GM18498 (cell line): ENCODE data around the gene NUCKS1.
A peak's percentile ranks its signal among the peaks of the same experiment; 100 is the strongest.

Experiments
- ATAC-seq: cut with Tn5 transposase; IDR thresholded peaks from one replicate; pipeline ENCODE4 v1.9.1; 2021; ENCODE audit warnings: mild to moderate bottlenecking, moderate library complexity; ENCODE audit not compliant: unreplicated experiment

NUCKS1 gene

DNA sequence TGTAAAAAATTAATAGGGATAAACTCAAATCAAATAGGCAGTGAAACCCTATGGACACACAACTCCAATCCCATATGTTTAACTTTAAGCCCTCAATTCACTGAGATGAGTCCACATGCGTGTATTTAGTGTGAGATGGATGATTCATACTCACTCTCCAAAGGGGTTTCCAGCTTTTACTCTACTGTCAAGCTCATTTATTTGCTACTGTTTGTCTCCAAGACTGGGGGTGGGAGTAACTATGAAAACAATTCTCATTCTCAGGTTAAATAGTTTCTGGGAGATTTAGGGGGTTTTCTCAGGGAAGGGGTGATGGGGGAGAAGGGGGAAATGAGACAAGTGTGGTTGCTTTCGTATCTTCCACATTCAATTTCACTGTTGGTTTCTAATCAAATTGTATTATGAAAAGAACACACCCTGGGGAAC is 22.6 kb upstream of the NUCKS1 start:
- ATAC-seq, result no peak

DNA sequence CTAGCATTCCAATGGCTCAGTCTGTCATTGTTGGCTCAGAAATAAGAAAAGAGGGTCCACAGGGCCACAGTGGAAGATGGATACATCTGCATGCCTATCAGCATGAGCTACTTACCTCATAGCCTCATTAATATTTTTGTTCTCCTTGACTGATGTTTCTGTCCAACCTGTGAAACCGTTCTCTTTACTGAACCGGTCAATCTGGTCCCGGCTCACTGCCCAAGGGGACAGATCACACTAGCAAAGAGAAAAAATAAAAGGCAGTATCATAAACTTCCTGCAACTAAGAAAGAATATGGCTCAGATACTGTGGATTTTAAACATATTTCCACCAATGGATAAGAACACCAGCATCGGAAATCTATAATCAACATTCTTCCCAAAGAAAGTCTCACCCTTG is 20.6 kb upstream of the NUCKS1 start:
- ATAC-seq, result no peak

DNA sequence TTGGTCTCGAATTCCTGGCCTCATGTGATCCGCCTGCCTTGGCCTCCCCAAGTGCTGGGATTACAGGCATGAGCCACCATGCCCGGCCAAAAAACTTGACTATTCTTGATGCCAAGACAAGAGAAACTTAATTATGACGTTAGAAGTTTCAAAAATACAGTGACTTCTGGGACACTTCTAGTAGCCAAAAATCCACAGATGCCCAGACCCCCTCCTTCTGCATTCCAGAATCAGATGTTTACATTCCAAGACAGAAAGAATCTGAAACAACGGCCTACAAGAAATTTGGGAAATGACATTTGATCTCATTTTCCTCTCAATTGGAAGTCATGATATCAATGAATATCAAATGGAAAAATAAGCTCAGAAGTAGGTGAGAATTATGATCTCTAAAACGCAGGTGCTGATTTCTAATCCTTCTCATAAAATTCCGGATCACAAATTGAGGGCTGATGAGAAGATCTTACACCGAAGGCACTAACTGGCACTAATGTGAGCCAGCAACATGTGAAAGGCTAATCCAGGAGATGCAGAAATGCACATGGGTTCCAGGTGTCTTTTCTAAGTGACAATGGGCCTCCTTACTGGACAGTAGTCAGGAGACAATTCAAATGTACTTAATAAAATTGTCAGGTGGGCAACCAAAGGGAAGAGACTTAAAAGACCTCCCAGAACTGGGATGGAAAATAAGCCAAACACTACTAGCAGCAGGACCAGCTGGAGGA is 19.8 kb upstream of the NUCKS1 start:
- ATAC-seq, result no peak

DNA sequence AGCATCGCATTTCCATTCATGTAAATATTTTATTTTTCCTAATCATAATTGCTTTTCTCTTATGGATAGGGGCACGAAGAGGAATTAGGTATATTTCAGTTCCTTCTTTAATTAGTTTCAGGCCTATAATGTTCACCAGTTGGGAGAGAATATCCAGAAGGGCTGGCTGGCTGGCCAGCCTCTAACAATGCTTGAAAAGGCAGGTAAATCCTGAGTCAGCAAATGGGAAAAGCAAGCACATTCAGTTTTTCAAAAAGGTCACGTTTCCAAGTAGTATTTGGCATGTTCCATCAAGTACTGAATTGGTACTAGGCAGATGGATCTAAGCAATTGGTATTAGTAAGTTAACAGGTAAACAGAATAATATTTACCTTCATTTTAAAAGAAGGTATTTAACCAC is 17.3 kb upstream of the NUCKS1 start:
- no peak for ATAC-seq

DNA sequence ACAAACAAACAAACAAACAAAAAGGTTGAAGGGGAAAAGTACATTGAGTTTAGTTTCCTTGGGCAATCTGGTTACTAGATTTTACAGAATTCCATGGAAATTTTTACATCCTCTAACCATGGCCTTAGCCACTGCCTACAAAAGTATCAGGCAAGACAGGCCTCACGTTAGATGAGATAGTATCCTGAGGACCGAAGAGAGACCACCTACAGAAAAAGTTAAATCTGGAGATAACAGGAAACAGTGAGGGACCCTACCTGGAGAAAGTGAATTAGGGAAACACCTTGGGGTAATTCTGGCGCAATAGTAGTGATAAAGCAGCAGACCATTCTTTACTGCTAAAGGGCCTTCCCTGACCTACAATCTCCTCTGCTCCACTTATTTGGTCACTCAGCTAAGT is 16.6 kb upstream of the NUCKS1 start:
- no peak for ATAC-seq

DNA sequence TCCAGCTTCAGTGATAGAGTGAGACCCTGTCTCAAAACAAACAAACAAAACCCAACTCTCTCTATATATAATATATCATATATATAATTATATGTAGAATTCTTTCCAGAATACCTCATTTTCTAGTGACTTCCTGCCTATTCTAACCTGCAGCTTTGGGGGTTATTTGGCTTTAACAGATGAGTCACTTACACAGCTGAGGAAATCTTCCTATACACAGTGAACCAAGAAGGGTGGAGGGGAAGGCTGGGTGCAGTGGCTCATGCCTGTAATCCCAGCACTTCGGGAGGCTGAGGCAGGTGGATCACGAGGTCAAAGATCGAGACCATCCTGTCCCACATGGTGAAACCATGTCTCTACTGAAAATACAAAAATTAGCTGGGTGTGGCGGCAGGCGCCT is 16.1 kb upstream of the NUCKS1 start:
- ATAC-seq, result no peak

DNA sequence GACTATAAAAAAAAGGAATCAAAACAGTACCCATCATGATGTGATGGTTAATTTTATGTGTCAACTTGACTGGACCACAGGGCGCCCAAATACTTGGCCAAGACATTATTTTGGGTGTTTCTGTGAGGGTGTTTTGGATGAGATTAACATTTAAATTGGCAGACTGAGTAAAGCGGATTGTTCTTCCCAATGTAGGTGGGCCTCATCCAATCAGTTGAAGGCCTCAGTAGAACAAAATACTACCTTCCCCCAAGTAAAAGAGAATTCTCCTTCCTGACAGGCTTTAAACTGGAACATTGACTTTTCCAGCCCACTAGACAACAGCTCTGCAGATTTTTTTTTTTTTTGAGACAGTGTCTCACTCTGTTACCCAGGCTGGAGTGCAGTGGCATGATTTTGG is 14.6 kb upstream of the NUCKS1 start:
- ATAC-seq, result no peak

DNA sequence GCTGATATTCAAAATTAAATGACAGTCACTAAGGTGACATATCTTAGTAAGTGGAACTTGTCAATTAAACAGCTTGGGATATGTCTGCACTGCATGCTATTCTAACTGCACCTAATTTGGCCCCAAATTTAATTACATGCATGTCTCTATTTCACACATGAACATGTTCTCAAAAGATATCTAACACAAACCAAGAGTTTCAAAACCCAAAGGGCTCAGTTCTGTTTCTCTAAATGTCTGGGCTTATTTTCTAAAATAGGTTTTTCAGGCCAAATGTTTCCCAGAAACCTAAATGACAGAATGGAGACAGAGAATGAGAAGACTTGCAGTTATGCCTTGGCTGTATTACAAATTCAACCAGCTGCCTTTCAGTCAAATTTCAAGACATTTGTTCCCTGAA is 14.0 kb upstream of the NUCKS1 start:
- ATAC-seq, result no peak

DNA sequence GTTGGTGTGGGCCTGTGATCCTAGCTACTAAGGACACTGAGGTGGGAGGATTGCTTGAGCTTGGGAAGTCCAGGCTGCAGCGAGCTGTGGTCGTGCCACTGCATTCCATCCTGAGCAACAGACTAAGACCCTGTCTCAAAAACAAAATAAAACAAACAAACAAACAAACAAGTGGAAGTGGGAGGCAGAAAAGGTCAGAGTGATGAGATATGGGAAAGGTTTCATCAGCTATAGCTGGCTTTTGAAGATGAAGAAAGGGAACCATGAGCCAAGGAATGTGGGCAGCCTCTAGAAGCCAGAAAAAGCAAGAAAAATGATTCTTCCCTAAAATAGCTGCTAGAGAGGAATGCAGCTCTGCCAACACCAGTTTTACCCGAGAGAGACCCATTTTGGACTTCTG is 10.6 kb upstream of the NUCKS1 start:
- ATAC-seq, result no peak

DNA sequence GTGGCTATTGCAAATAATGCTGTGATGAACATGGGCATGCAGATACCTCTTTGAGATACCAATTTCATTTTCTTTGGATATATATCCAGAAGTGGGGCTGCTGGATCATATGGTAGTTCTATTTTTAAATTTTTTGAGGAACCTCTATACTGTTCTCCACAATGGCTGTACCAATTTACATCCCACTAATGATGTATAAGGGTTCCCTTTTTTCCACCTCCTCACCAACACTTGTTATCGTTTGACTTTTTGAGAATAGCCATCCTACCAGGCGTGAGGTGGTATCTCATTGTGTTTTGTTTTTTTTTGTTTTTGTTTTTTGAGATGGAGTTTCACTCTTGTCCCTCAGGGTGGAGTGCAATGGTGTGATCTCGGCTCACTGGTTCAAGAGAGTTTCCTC is 6.6 kb upstream of the NUCKS1 start:
- ATAC-seq, result no peak

DNA sequence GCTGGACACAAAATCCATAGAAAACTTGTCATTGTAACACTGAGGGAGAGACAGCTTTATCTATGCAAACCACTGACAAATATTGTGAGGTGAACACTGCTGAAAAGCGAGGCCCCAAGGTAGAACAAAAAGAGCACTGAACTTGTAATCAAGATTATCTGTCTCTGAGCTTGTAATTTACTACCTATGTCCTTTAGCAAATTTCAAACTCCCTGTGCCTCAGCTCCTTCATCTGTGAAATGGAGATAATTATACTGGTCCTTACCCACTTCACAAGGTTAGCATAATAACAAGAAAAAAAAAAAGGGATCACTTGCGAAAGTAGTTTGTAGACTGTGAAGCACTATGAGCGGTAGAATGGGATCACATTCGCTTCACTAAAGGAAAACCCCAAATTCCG is 4.9 kb upstream of the NUCKS1 start:
- no peak for ATAC-seq

DNA sequence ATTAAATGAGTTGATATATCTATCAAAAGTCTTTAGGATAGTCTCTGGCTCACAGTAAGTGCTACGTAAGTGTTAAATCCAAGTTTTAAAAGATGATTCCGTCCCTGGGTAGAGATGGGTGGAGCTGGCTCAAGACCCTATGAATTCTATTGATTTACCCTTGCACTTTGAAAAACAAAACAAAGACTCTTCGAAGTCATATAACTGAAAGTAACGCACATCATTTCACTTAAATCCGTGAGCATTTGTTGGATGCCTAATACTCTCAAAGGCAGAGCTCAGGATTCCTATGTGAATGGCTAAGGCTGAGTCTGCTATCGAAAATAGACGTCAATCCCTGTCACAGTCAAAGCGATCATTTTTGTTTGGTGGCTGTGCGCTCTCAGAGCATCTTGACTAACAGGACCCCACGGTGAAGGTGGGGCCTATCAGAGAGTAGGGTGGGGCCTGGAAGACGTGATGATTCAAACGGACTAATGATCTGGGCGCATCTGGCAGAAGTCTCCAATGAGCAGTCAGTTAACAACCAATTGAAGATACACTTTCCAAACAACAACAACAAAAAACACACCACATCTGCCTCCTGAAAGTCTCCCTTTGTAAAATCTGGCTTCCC is 1.2 kb upstream of the NUCKS1 start:
- ATAC-seq, result no peak

DNA sequence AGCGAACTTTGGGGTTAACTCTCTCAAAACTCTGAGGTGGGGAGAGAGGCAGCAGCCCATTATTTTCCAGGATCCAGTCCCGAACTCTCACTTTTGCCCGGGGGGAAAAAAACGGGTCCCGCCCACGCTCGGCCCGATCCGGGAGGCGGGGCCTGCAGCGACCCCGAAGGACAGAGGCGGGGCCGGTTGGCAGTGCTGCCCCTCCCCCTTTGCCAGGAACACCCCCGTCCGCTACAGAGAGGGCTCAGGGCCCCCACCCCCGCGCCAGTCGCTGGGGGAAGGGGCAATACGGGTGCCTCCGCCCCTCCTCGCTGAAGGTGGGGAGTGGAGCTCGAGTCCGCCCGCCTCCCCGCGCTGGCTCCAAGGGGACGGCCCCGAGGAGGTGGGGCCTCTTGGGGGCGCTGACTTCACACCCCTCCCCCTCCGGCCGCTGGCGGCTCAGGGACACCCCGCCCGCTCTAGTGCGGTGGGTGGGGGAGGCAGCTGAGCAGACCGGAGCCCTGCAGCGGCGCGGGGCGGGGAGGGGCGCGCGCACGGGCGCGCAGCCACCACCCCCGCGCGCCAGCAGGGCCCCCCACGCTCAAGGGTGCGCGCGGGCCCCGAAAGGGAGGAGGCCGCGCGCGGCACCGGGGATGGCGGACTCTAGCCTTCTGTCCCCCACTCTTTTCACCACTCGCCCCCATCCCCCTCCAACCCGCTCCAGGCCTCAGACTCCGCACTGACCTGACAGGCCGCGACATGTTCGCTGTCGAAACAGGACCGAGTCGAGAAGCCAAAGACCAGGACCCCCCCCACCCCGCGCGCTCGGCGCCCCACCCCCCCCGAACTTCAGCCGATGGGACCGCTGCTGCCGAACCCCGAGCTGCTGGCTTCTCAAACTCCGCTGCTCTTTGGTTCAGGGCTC is 496 bp downstream of the NUCKS1 start:
- ATAC-seq, result peak; percentile 81

DNA sequence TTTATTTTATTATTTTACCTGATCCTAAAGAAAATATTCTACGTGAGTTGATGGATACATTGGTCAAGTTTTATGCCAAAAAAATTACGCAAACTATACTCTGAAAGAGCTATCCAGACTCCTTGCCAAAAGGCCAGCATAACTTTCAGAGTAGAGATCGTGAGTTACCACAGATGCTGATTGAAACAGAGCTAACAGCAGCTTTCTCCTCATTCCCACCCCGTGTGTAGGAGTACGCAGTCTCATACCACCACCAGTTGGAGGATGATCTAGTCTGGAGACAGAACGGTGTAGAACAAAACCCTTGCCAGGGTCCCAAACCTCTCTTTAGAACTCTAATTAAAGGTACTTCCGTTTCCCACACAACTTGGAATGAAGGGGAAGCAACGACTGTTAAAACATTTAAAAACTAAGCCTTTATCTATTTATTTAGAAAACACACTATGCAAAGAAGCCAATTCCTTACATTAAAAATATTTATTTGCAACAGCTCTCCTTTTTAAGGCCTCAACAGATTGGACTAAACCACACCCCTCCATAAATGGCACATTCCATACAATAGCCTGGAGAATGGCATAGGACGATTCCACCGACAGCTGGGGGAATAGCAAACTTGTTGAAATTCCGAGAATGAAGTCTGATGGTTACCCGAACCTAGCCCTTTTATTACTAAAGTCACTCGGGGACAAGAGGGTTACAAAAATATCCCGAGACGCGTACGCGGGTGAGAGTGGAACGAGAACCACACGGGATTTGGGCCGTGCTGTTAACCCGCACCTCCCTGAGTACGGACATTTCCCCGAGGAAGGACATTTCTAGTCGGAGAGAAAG is 1.4 kb downstream of the NUCKS1 start:
- peak; percentile 21 for ATAC-seq

DNA sequence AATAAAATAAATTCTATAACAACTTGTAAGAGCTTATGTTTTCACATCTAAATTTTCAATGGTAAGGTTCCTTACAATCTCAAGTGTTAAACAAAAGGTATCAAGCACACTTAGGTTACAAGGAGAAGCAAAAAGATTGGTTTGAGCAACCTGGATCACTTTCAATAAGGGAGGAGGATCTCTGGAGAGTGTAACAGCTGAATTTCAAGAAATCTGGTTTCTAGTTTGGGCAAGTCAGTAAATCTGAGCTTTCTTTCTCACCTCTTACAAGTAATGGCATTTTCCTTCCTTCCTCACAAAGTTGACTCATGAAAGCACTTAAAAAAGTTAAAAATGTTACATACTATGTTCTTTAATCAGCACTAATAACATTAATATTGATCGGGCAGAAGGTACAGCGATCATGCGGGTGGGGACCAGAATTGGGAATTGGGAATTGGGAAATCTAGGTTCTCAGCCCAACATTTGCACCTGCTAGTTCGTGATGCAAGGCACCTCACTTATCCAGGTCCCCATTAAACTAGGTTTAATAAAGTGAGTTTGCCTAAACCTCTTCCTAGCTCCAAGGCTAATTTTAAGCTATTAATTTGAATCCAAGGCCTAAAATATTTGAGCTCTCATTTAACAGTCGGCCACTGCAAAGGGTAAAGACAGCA is 3.1 kb downstream of the NUCKS1 start:
- no peak for ATAC-seq

DNA sequence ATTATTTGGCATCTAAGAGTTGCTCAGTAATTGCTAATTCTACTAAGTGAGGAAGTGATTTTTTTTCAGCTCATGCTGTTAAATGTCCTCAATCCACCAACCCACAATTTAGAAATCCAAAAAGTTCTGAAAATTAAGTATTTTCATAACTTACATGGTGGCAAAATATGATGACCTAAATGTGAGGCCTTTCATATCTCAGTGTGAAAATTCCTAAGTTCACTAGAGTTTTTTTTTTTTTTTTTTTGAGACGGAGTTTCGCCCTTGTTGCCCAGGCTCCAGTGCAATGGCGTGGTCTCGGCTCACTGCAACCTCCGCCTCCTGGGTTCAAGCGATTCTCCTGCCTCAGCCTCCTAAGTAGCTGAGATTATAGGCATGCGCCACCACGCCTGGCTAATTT is 5.6 kb downstream of the NUCKS1 start:
- ATAC-seq, result no peak

DNA sequence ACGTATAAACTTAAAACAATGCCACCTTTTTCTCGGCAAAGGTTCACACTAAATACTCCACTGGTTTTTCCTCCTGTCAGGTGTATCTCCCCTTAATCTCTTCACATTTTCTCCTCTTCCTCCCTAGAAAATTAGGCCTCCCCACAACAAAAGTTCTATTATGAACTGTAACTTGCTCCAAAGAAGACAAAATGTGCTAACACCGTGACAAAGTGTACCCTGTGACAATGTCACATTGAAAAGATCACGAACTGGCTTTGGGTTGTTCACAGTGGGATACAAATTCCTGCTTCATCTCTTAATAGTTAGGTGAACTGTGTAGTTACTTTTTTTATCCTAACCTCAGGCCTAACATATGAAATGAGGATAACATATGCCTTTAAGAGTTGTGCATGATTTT is 6.0 kb downstream of the NUCKS1 start:
- no peak for ATAC-seq

DNA sequence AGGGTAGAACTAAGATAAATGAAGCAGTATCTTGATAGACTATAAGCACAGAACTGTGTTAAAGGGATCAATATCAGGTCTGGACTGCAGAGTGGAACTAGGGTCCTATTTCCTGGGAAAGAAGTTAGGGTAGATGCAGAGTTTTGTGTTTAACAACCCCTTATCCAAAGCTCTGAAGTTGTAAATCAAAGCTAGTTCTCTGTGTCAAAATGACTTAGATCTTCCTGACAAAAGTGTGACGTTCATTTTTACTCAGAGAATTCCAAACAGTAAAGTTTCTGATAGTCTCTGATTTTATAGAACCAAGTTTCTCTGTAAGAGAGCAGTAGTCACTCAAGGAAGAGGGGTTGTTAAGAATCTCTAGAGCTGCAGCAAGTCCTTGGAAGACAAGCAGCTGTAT is 8.3 kb downstream of the NUCKS1 start:
- ATAC-seq, result no peak

DNA sequence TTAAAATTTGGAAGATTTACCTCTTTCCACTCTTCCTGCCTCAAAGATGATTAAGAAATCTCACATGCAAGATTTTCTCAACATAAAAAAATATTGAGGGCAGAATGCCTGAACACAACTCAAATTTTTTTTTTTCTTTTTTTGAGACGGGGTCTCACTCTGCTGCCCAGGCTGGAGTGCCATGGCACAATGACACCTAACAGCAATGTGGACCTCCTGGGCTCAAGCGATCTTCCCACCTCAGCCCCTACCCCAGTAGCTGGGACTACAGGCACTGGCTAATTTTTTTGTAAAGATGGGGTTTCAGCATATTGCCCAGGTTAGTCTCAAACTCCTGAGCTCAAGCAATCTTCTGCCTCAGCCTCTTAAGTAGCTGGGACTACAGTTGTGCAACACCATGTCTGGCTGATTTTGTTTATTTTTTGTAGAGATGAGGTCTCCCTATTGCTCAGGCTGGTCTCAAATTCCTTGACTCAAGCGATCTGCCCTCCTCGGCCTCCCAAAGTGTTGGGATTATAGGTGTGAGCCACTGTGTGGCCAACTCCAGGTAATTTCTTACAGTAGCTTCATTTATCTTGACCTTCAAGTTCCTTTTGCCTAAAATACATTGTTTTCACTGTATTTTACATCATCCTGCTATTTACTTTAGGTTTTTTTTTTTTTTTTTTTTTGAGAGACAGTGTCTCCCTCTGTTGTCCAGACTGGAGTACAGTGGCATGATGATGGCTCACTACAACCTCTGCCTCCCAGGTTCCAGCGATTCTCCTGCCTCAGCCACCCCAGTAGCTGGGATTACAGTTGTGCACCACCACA is 10.4 kb downstream of the NUCKS1 start:
- no peak for ATAC-seq

DNA sequence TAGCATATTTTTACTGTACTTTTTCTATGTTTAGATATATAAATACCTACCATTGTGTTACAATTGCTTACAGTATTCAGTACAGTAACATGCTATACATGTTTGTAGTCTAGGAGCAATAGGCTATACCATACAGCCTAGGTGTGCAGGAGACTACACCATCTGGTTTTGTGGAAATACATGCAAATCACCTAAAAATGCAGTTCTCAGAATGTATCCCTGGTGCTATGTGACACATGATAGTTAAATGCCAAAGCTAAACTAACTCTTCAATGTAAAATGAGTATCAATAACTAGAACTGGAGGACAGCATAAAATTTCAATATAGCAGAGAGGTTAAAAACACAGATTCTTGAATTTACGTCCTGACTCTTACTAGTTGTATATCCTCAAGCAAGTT is 14.8 kb downstream of the NUCKS1 start:
- no peak for ATAC-seq
